Body of pancreas (tissue), 4 donors: ENCODE results near the gene SPRING1.

Experiments used
- CTCF ChIP-seq, 7 experiments: fragments of 450-650 bp in 4 of 7; fragments of 200-600 bp in 3 of 7; sonication (generic) in 3 of 7; IDR thresholded peaks; one replicate each; pipeline ENCODE4 v1.5.1; 2016 to 2019; ENCODE audit warnings: antibody characterized with exemption in 7 of 7
- POLR2A ChIP-seq, 3 donors: fragments of 450-650 bp; IDR thresholded peaks; one replicate each; pipeline ENCODE4 v1.6.1; 2016; ENCODE audit warnings: antibody characterized with exemption in 3 of 3, mild to moderate bottlenecking in 2 of 3

DNA sequence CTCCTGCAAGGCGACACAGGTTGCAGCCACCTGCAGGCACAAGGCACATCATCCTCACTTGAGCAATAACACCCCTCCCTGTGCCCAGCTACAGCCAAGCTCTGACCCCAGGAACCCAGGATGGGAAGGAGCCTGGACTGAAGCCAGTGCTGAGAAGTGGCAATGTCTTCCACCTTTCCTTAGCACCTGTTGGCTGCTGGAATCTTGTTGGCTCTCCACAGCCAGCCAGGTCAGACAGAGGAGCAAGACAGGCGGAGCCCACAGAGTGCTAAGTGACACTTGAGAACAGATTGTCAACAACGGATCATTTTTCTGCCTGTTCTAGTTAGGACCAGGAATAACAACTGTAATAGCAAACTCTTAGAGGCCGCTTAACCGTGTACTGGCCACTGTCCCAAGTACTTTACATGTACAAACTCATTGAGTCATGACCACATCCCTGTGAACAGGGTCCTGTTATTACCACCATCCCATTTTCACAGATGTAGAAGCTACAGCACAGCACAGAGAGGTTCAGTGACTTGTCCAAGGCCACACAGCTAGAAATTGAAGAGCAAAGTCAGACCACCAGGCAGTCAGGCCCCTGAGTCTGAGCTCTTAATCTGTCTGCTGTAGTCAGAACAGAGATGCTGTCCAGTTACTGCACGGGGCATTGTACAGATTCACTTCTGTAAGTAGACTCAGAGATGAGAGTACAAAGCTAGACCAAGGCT, 45.8 kb upstream of the SPRING1 start:
- no peak for TF ChIP-seq POLR2A (IDR thresholded peaks at IDR 0.05)
- no peak for TF ChIP-seq CTCF (IDR thresholded peaks at IDR 0.05)
